Measurements from ENCODE around the gene CYGB. TPM values are rescaled to one million over a fixed set of nuclear protein-coding genes. Genes with fewer than 3 reads are reported as not detected.

CYGB gene
- total RNA-seq, 1 experiment from 2014 or later, result 4.4 TPM

DNA sequence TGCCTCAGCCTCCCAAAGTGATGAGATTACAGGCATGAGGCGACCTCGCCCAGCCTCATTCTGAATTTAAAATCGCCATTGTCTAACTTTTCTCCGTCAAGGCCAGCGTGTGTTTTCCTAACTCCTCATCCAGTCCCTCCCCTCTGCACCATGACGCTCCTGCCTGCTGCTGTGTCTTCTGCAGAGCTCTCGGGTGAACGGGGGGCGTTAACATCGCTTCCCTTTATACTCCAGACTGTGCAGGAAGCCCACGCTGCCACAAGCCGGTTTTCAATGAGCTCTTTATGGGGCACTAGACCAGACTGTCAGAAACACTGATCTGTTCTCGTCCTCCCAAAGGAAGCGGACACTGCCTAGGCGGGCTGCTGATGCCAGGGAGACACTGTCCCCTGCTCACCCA is 56.9 kb downstream of the CYGB start:
- DNase-seq (ENCODE audit: low read depth in 1 of 2, low spot score in 2 of 2), result no peak
- no peak overlapping the region for H3K27ac ChIP-seq

GRCh38 chr17:76479515-76480060 is 57.9 kb downstream of the CYGB start:
- no peaks in the 10 kb centered on the region for H3K36me3 ChIP-seq
- no peak for DNase-seq (ENCODE audit: low read depth in 1 of 2, low spot score in 2 of 2)
- peaks cover 3% of the 10 kb centered on the region for H3K4me1 ChIP-seq (replicated peaks)
- H3K27ac ChIP-seq, result no peak overlapping the region
- no peaks in the 10 kb centered on the region for H3K27me3 ChIP-seq (replicated peaks)
- H3K9me3 ChIP-seq (replicated peaks), result no peaks in the 10 kb centered on the region
- no peak overlapping the region for H3K4me3 ChIP-seq

More for the DNA sequence above, 56.9 kb downstream of the CYGB start:
- H3K27me3 ChIP-seq (replicated peaks), result no peaks in the 10 kb centered on the region
- H3K4me1 ChIP-seq (replicated peaks), result peaks cover 8% of the 10 kb centered on the region
- no peak overlapping the region for H3K4me3 ChIP-seq
- no peaks in the 10 kb centered on the region for H3K9me3 ChIP-seq (replicated peaks)
- no peaks in the 10 kb centered on the region for H3K36me3 ChIP-seq

DNA sequence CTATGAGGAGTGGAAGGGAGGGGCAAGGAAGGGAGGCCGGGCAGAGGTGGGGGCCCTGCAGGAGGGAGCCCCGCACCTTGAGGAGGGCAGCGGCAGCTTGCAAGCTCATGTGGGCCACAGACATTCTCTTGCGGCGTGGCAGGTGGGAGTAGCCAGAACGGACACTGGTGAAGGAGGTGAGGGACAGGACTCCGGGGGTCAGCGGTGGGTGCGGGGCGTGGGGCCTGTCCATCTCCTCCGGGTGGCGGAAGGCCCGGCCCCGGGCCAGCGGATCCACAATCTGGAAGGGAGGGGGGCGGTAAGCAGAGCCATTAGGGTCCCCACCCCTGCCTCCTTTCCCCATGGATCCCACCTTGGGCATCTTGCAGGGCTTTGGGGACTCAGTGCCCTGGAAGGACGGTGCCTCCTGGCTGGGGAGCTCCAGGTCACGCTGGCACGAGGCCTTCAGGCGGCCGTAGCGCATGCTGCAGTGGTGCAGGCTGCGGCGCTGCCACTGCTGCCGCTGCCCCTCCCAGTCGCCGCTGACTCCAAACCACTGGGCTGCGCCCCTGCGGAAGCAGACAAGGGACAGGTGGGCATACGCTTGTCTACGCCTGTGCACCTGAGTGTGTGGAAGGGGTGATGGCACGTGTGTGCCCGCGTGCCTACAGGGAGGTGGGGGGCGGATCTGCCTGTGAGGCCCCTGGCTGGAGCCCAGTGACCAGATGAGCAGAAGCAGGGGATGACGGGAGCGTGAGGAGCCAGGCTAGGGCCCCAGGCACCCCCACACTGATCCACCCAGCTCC is 58.6 kb downstream of the CYGB start:
- H3K27me3 ChIP-seq (replicated peaks), result no peaks in the 10 kb centered on the region
- no peak overlapping the region for H3K4me3 ChIP-seq
- no peaks in the 10 kb centered on the region for H3K9me3 ChIP-seq (replicated peaks)
- H3K27ac ChIP-seq, result no peak overlapping the region
- H3K4me1 ChIP-seq (replicated peaks), result no peaks in the 10 kb centered on the region
- no peak for DNase-seq (ENCODE audit: low read depth in 1 of 2, low spot score in 2 of 2)
- no peaks in the 10 kb centered on the region for H3K36me3 ChIP-seq

DNA sequence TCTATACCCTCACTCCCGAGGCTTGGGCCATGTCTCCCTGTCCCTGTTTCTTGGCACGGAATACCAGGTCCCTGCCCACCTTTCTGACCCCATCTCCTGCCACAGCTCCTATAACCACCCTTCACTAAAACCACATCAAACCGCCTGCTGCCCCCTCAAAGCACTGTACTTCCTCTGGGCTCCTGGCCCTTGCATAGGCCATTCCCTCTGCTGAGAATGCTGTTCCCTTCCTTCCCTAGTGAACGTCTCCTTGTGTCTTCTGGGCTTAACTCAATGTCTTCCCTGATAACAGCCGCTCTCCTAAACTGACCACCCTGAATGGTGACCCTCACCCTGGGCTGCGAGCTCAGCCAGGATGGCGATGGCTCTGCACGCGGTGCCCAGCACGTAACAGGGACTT is 59.4 kb downstream of the CYGB start:
- Histone ChIP-seq H3K4me3 (no peak overlapping the region), H3K27ac (no peak overlapping the region)

DNA sequence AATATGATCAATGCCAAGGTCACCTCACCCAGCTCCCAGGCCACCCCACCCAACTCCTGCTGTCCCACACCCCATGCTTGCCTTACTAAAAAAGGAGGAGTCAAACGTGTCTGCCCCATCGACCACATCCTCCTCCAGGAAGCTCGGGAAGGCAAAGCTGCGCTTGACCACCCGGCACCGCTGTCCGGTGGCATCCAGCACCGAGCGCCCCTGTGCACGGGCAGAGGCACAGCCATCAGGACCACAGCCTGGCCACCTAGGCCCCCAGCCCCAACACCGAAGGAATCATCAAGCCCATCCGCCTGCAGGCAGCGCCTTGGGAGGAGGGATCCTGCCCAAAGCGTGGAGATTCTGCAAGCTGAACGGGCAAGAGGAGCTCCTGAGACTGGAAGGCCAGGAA is 59.9 kb downstream of the CYGB start:
- no peak for DNase-seq (ENCODE audit: low read depth in 1 of 2, low spot score in 2 of 2)
- Histone ChIP-seq H3K4me3 (no peak overlapping the region), H3K27me3 (replicated peaks) (no peaks in the 10 kb centered on the region), H3K9me3 (replicated peaks) (no peaks in the 10 kb centered on the region), H3K4me1 (replicated peaks) (no peaks in the 10 kb centered on the region), H3K27ac (no peak overlapping the region), H3K36me3 (0 out of 2 replicates have a peak, but pooled peaks cover 6% of the 10 kb centered on the region)

More for the DNA sequence above, 59.4 kb downstream of the CYGB start:
- 0 out of 2 replicates have a peak, but pooled peaks cover 6% of the 10 kb centered on the region for H3K36me3 ChIP-seq
- DNase-seq (ENCODE audit: low read depth in 1 of 2, low spot score in 2 of 2), result no peak
- H3K4me1 ChIP-seq (replicated peaks), result no peaks in the 10 kb centered on the region
- H3K9me3 ChIP-seq (replicated peaks), result no peaks in the 10 kb centered on the region
- H3K27me3 ChIP-seq (replicated peaks), result no peaks in the 10 kb centered on the region

Other genes with a start within 250 kb of the CYGB start
- gene QRICH2, start 229.4 kb downstream of the CYGB start, total RNA-seq (2014; rRNA removed; shearing (Covaris generic)), result 2.0 and 4.7 TPM in 2 replicates
- gene PRPSAP1, start 183.8 kb downstream of the CYGB start, total RNA-seq (2014; rRNA removed; shearing (Covaris generic)), result 49.4 and 65.4 TPM in 2 replicates
- 135 and 173 TPM in 2 replicates for gene SPHK1, start 153.1 kb downstream of the CYGB start, total RNA-seq (2014; rRNA removed; shearing (Covaris generic))
- 18.6 and 29.7 TPM in 2 replicates for gene UBE2O, start 84.6 kb downstream of the CYGB start, total RNA-seq (2014; rRNA removed; shearing (Covaris generic))
- gene AANAT, start 70.1 kb downstream of the CYGB start, total RNA-seq (2014; rRNA removed; shearing (Covaris generic)), result not detected in 2 replicates
- gene RHBDF2, start 36.3 kb downstream of the CYGB start, total RNA-seq (2014; rRNA removed; shearing (Covaris generic)), result 5.8 and 9.2 TPM in 2 replicates
- 0.13 TPM in 1 of 2 replicates, not detected in the other for gene PRCD, start 2.3 kb upstream of the CYGB start, total RNA-seq (2014; rRNA removed; shearing (Covaris generic))
- 0.84 TPM in 1 of 2 replicates, not detected in the other for gene ST6GALNAC2, start 48.2 kb upstream of the CYGB start, total RNA-seq (2014; rRNA removed; shearing (Covaris generic))
- not detected in 2 replicates for gene ST6GALNAC1, start 106.0 kb upstream of the CYGB start, total RNA-seq (2014; rRNA removed; shearing (Covaris generic))
- gene MXRA7, start 173.3 kb upstream of the CYGB start, total RNA-seq (2014; rRNA removed; shearing (Covaris generic)), result 362 and 546 TPM in 2 replicates
- gene JMJD6, start 188.9 kb upstream of the CYGB start, total RNA-seq (2014; rRNA removed; shearing (Covaris generic)), result 48.4 and 97.4 TPM in 2 replicates
- gene METTL23, start 189.1 kb upstream of the CYGB start, total RNA-seq (2014; rRNA removed; shearing (Covaris generic)), result 52.3 and 59.4 TPM in 2 replicates
- 376 and 384 TPM in 2 replicates for gene SRSF2, start 199.6 kb upstream of the CYGB start, total RNA-seq (2014; rRNA removed; shearing (Covaris generic))
- gene MFSD11, start 200.4 kb upstream of the CYGB start, total RNA-seq (2014; rRNA removed; shearing (Covaris generic)), result 21.5 and 37.3 TPM in 2 replicates